Measurements from ENCODE around the gene SCTR.

The SCTR gene

DNA sequence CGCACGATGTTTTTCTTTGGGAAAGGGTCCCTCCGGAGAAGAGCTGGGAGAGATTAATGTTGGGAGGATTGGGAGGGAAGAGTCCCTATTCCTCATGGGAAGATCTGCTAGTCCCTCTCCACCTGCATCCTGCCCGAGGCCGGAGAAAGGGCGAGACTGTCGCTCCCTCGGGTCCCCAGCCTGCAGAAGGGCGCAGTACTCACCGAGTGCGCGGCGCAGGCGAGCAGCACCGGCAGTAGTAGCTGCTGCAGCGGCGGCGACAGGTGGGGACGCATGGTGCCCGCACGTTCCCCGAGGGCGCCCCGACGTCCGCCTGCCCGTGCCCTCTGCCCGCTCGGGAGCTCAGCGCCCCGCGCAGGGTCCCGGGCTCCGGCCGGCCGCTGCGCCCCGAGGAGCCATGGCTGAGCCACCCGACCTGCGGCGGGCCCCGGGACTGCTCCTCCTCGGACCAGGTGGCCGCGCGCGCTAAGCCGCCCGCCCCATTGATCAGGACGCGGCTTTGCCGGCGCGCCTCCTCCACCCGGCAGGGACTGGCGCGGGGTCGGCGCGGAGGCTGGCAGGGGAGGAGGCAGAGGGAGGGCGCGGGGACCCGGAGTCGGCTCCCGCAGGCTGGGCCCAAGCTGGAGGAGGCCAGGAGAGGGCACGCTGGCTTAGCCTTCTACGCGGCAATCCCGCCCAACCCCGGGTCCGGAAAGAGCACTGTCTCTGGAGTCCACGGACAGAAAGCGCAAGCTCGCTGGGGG, at the start of gene SCTR:
SCTR (minus strand) TSS at position 532 of the 743 bp plus-strand sequence; CDS start at position 275, 257 bp downstream.
- DNase-seq, result no peak

DNA sequence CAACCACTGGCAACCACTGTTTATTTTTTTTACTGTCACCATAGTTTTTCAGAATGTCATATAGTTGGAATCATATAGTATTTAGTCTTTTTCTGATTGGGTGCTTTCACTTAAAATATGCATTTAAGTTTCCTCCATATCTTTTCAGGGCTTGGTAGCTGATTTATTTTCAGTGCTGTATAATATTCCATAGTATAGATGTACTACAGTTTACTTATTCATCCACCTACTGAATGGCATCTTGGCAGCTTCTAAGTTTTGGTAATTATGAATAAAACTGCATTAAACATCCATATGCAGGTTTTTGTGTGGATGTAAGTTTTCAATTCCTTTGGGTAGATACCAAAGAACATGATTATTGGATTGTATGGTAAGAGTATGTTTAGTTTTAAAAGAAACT, 43.0 kb upstream of the SCTR start:
- DNase-seq, result no peak

DNA sequence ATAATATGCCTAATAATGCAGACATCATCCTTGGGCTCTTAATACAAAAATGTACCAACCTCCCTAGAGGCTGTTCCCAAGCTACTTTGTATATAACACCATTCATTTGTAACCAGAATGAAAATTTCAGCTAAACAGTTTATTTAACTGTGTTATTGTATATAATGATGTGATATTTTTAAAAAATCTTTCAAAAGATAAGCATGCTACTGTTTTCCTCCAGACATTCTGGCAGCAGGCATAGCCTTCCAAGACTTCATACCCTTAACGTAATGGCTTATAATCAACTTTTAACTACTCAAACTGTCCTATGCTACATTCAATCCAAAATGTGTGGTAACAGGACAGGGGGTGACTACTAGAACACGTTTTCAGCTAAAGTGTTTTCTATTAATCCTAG, 41.2 kb upstream of the SCTR start:
- no peak for DNase-seq

DNA sequence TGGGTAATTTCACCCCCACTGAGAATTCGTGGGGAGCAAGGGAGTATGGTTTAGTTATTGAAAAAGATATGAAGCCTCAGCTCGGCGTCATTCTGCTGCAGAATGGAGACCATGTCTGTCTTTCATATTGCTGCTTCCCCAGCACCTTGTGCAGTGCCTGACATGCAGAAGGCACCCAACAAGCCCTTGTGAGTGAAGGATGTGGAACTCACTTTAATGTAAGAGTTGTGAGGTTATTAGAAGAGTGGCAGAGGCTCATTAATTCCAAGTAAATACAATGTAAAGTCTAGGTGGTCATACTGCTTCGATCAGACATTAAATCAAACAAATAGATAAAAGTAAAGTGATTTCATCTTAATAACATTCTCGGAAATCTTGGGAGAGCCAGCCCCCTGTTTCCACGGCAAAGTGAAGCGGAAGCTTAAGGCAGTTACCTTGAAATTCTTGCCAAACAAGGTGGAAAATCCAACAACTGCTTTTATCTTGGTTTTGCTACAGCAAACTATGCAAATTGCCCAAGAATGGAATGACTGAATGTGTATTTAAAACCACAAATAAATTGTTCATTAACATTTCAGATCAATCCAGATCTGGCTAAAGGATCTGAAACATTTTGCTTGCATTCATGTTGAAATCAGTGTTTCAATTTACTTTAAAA, 29.5 kb upstream of the SCTR start:
- no peak for DNase-seq

DNA sequence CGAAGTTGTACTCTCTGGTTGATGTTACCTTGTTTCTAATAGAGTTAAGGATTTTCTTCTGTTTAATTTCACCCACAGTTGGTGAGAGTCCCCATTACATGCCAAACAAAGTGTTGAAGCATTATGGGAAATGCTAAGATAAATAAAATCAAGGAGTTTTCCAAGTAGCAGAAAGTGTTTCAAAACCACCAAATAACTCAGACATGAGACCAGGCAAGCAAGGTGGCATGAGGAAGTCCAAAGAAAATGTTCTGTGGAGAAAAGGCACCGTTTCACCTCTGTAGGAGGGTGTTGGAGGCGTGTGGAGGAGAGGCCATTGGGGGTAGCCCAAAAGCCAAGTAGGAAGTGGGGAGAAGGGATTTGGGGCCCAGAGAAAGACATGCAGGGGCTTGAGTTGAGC, 28.6 kb upstream of the SCTR start:
- no peak for DNase-seq

DNA sequence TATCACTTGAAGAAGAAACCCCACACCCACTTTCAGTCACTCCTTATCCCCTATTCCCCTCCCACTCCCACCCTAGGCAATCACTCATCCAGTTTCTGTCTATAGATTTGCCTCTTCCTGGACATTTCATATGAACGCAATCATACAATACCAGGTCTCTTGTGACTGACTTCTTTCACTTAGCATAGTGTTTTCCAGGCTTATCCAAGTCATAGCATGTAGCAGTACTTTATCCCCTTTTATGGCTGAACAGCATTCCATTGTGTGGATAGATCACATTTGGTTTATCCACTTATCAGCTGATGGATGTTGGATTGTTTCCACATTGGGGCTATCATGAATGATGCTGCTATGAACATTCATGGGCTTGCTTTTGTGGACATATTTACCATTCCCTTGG, 26.6 kb upstream of the SCTR start:
- DNase-seq, result no peak

DNA sequence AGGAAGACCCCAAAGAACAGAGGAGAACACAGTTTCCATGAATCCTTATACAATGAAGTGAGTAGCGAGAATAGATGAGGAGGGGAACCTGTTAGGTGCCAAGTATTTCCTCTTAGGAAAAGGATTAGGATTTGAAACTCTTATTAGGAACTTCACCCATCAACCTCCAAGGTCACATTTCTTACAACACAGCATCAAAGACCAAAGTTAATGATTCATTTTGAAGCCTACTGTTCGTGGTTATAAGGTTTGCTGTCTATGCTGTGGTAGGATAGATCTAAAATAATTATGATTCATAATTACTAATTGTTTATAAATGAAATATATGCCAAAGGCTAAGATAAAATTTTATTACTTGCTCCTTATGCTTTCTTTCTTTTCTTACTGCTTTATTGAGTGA, 26.1 kb upstream of the SCTR start:
- no peak for DNase-seq

DNA sequence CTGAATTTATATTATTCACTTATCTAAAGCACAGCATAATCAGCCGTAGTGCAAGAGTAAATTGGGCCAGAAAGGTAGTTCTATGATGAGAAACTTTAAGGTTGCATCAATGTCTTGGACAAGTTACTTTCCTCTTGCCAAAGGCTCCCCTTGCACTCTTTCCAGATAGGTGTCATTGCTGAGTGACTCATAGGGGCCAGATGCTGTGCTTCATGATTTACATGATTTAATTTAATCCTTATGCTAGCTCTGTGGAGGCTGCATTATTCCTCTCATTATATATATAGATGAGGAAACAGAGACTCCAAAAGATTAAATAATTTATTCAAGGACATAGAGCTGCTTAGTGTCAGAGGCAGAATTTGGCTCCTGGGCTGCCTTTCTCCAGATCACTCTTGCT, 25.0 kb upstream of the SCTR start:
- DNase-seq, result no peak

DNA sequence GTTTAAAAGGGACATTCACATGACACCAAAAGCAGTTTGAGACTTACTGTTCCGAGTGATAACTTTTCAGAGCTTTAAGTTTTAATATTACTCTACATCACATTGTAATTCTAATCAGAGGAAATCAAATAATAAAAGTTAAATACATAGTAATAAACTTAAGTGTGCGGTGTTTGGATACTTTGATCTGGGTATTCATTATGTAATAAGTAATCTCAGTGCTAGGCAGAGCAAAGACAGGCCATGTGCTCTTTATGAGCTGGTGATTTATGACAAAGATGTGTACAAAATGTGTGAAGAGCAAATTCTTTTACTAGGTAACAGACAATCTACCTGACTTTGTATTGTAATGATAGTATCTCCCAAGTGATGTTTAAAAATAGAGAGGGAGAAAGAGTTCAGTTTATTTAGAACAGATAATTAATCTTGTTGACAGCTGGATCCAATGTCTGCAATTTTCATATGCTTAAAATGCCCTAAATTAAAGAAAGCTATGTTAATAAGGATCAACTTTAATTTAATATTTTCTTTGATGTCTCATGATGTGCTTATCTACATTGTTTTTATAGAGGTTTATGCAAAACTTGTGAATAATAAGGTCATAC, 24.3 kb upstream of the SCTR start:
- DNase-seq, result no peak

DNA sequence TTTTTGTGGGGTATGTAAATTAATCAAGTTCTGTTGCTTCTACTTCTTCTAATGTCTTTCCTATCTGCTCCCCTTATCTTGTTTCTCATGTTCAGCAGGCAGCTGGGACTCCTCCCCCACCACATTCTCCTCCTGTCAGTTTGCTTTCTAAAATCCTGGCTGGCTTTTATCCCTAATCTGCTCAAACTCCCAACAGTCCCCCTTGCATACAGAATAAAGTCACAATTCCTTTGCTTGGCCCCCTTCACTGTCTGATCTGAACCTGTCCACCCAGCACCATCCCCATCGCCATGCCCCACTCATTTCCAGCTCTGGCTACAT, 22.1 kb upstream of the SCTR start:
- no peak for DNase-seq

DNA sequence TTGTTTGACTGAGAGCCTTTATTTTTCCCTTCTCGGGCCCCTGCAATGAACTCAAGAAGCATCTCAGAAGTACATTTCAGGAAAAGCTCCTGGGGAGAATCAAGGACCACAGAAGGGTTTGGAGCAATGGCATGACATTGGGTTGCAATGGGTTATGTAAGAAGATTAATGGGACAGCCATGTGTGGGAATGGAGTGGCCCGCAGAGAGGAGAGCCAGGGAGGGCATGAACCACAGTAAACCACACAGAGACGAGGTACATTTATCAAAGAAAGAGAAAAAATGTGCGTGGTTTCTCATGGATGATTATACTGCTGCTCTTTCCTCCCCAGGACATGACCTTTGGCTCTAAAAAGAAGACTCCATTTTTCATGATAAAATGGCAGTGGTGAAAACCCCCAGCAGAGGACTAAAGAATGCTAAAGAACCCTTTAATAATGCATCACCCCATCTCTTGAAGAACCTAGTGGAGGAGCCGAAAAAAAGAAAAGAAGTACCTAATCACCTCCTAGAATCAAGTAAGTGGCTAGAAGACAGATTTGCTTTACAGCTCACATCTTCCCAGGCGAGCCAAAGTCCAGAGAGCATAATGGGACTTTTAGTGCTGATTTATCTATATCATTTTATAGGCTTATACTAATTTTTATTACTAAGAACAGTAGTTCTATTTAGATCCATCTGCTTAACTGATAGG, 21.6 kb upstream of the SCTR start:
- no peak for DNase-seq

DNA sequence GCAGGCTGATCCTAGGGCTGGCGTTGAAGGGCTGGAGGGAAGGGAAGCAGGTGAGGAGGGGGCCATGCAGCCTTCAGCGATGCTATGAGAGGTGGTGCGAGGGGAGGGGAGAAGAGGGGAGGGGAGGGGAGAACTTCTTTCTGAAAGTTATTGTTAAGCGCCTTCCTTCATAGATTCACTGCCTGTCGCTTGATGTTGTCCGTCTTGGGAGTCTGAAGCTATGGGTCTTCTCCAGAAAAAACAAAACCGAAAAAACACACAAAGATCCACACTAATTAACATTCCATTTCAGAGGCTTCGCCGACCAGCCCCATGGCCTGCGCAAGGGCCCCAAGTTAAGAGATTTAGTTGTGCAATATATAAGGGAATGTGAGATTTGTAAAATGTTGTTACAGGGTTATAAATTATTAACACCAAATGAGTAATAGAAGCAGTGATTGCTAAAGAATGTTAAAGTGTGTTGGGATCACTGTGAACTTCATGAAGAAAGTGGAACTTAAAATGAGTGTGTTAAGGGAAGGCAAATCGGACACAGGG, 20.7 kb upstream of the SCTR start:
- no peak for DNase-seq

DNA sequence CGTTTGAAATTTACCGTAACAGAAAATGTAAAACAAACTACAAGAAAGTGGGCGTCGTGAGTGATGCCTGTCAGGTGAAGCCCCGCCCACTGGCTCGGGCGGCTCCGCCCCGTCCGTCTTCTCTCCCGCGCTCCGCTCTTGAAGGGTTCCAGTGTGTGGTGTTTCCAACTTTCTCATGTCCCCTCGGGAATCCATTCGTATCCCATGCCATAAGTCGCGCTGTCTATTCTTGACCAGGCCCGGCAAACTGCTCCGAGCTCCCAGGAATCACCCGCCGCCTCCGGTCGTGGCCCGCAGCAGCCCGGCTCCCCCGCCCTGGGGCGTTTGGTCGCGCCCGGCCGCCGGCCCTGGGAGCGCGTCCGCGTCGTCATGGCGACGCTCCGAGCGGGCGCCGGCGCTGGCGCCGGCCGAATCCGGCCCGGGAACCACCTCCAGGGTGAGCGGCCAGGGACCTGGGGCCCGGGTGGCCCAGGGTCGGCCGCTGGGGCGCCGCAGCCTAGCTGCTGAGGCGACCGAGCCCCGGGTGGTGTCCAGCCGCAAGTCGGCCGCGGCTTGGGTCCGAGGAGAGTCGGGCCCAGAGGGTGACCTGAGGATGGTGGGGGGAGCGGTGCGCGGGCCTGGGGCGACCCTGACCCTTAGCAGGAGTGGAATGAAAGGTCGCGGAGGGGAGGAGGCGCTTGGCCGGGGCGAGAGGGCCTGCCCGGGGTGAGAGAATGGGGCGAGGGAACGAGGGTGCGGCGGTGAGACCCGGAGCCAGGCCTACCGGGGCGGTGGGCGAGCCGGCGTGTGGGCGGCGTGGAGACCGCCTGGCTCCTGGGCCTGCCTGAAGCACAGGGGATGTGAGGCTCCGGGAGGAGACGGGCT, 20.0 kb upstream of the SCTR start, which contains the start of gene CFAP221:
CFAP221 (plus strand) TSS at position 375 of the 864 bp plus-strand sequence. CDS start 1,683 bp downstream, outside the sequence.
- DNase-seq, result peak; percentile 77

DNA sequence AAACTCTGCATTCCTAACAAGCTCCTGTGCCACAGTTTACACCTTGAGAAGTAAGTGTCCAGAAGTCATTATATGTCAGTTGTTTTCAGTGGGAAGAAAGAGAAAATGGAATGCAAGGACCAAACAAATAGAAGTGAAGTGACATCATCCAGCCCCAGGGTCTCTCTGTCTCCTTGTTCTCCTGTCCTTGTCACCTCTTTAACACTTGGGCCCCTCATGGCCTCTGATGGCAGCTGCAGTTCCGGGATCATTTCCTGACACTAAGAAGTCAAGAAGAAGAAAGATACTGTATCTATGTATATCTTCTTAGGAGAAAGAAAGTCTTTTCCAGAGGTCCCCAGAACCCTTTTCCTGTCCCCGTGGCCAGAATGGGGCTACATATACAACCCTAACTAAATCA, 17.2 kb upstream of the SCTR start:
- no peak for DNase-seq

DNA sequence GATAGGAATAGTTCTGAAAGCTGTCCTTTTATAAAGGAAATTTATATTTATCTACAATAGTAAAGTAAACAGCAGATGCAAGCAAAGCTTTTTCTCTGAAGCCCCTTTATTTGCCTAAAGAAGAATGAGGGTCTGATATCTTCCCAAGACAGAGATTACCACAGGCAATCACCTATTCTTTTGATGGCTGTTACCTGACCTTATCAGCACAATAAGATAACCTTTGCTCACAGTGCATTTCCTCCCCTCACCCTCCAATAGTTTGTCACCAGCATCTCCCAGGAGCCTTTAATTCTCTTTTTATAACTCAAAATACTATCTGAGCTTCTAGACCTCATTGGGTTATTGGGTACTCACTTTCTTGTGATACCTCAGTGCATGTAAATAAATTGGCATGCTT, 13.5 kb upstream of the SCTR start:
- DNase-seq, result no peak

DNA sequence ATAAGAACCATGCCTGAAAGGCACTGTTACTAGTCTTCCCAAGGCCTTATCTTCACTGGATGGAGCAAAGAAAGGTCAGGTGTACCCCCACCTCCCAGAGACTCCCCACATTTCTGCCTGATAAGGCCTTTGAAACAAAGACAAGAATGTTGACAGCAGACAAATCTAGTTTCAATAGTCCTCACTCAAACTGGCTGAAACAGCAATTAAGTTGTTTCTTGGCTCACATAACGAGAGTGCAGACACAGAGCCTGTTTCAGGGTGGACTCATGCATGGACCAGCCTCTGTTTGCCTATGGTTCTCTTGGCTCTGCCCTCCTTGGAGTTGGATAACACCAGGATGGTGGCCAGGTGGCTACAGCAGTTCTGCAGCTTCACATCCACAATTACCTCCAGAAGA, 12.4 kb upstream of the SCTR start:
- no peak for DNase-seq

DNA sequence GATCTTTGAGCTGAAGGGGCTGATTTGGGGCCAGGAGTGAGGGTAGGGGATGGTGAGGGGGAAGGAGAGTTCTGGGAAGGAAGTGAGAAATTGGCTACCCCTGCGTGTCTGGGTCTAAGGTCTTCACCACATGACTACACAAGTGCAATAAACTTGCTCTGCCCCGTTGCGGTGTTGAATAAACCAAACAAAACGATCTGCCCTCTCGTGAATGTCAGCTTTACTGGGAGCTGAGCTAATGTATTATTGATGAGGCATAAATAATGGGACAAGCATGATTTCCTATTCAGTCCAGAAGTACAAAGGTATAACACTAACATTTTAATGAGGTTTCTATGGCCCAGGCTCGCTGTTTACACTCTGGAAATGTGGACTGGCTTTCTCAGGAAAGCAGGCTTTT, 11.9 kb upstream of the SCTR start:
- no peak for DNase-seq

DNA sequence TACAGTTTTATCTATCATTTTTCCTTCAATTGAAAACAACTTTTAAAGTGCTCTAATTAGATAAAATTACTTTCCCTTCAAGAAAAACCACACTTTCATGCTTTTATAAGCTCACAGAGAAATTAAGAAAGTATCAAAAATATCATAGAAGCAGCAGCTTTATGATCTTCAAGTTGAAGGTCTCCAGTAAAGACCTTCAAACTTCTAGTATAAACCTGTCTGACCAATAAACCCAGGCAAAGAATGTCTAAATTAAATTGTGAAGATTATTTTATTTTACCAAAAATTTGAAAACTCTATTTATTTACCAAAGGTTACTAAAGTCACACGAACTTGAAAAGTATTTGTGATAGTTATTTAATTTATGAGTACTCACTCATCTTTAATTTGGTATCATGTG, 9.3 kb upstream of the SCTR start:
- no peak for DNase-seq

DNA sequence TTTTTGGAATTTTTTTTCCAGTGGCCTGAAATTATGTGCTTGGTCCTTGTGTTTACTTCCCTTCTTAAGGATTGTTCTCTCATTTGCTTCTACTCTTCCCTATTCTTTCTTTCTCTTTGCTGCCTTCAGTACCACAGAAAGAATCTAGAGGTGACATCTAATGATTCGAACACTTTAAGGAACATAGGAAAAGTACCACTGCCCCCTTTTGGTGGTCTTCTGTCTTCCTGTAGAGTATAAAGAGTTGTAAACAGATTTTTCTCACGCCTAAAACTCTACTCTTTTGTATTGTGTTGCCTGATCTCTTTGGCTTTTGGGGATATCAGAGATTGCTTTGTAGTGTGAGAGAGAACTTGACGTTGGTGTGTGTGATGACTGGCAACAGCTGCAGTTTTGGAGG, 7.0 kb upstream of the SCTR start:
- no peak for DNase-seq

DNA sequence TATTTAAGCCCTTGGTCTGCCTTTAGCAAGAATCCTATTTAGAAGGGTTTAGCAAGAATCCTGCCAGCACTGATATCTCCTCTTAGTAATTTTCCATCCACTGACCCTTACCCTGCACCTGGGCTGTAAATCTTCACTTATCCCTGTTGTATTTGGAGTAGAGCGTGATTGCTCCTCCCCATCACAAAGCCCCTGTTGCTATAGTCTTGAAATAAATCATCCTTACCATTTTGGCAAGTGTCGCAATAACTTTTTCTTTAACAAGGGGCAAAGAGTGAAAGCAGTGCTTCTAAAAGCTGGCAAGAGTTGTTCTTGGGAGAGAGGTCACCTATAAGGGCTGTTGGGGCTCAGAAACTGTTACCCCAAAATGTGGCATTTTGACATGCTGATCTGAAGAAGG, 3.7 kb upstream of the SCTR start:
- DNase-seq, result no peak

DNA sequence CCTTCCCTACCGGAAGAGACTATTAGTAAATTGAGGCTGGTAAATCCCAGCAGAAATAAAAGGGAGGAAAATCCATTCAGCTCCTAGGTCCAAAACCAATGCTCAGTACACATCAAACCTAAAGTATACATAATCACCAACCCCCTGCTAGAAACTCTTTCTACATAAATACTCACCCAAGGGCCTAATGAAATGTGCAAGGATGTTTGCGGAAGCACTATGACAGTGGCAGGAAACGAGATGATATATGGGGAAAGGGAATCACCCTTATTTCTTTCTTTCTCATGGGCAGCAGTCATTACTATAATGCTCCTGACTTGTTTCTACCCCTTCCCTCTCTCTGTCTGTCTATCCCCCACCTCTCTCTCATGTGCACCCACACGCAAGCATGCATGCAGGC, 1.3 kb upstream of the SCTR start:
- no peak for DNase-seq

DNA sequence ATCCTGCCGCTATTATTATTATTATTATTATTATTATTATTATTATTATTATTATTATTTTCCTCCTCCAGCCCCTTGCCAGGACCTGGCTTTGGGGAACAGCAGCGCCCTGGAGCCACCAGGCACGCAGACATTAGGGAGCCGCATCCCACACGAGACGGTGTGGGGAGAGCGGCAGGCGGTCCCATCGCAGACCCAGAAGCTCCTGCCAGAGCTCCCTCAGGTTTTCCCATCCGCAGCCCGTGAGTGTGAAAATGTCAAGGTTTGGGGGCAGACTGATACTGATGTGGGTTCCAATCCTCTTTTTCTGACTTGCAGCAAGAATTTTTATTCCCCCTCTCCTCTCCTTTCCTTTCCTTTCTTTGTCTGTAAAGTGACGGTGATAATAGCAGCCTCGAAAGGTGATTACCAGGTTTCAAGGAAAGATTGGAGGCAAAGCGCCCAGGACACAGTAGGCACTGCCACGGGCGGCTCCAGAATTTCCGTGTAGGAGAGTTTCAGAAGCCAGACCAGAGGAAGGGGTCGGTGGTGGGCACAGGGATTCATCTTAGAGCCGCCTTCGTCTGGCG, 816 bp downstream of the SCTR start:
- no peak for DNase-seq
